HG03095 (cell line): ENCODE results near the gene C5orf52.
"Not testable (repeated sequence)": the region's sequence is repeated elsewhere in the genome, so short reads cannot be mapped to it uniquely, and the experiment has no call there.

Experiments used
- ATAC-seq: cut with Tn5 transposase; IDR thresholded peaks from one replicate; pipeline ENCODE4 v1.9.1; 2021; ENCODE audit warnings: moderate library complexity; ENCODE audit not compliant: unreplicated experiment

Gene C5orf52

DNA sequence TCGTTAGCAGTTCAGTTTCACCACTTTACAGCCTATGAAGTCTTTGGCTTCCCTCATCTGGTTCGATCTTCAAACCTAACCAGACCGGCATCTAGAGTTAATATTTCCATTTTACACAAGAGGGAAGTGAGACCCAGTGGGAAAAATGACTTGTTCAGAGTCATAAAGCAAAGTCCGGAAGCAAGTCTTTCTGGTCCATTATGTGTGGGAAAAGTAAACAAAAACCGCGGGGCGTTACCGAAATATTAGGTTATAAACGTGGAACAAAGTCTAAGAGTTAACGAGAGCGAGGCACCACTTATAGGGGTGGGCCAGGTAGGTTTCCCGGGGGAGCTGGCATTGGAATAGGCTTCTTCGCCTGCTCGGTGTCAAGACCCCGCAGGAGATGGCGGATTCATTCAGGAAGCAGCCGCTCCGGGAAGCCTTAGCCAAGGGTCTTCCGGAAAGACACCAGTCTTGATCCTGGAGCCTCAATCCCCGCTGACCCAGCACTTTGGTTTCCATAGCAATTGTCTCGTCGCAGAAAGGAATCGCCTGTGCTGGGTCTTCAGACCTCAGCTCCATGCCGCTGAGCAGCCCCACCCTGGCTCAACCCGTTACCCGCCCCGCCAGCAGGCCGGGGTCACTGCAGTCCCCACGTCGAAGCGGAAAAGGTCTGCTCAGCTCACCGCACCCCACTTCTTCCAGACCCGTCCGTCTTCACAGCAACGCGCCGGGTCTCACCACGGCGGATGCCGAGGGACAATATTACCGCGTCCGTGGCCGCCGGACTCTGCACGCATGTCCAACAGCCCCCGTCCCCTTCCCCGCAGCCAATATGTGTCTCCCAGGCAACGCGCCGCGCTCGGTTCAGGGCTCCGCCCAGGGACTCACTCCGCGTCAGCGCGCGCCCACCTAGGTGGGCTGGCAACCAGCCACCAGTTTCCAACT lies at the start of gene C5orf52:
C5orf52 (plus strand) TSS at position 872 of the 930 bp plus-strand sequence. CDS start 82 bp downstream, outside the sequence.
- no peak for ATAC-seq

DNA sequence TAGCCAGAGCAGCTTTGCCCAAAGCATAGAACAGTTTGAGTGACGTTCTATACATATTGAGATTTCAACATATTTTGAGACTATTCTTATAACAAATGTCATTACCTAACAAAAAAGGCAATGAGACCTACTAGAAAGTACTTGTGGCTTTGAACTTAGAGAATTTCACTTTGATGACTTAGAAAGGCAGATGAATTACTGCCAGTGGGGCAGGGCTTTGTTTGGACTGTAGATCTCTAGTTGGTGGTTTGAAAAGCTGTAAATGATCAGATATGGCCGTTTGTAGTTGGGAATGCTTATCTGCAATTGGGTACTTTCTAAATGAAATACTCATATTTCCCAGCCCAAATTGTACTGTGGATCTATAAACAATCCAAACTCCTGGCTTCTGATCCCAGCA lies 47.2 kb upstream of the C5orf52 start:
- no peak for ATAC-seq

DNA sequence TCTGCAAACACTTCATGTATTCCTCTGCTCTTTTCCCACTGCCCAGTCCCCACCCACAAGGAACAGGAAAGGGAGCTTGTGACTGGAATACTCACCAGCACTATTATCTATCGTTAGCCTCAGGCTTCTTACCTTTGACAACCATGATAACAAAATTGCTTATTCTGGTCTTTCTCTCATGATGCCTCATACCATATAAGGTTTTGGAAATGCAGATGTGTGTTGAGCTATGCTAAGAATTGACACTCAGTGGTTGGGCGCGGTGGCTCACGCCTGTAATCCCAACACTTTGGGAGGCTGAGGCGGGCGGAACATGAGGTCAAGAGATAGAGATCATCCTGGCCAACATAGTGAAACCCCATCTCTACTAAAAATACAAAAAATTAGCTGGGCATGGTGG lies 44.5 kb upstream of the C5orf52 start:
- no peak for ATAC-seq

DNA sequence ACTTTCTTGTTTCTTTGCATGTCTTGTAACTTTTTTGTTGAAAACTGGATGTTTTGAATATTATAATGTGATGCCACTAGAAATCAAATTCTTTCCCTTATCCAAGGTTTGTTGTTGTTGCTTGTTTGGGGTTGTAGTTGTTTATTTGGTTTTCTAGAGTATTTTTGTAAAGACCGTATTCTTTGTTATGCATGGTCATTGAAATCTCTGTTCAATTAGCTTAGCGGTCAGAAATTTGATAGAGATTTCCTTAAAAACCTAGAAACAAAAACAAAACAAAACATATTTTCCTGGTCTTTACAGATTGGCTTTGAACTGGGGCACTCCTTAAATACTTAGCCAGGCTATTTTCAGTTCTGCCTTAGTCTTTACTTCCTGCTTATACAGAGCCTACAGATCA lies 41.0 kb upstream of the C5orf52 start:
- ATAC-seq, result no peak

DNA sequence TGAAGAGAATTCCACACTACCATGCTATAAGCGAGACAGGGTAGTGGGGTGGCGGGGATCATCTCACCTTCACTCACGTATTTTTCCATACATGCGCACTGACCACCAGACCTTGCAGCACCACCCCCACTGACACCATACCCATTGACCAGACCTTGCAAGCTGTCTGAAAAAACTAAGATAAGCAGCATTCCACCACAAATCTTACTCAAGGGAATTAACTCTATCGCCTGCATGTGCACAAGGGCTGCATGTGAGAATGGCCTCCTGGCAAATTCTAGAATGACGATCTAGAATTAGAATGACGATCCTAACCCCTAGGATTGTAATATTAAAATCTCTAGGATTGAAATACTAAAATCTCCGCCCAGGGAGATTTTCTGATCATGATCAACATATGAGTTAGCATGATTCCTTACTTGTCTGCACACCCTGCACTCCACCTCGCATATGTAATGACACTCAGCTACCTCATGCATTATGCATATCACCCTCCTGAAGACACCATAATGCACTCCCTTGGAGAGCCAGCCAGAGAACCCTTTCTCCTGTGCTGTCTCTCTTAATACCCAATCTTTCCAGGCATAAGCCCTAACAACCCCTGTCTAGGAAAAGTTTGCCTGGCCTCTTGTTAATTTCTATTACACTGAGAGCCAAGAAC lies 30.8 kb upstream of the C5orf52 start:
- ATAC-seq, result no peak

DNA sequence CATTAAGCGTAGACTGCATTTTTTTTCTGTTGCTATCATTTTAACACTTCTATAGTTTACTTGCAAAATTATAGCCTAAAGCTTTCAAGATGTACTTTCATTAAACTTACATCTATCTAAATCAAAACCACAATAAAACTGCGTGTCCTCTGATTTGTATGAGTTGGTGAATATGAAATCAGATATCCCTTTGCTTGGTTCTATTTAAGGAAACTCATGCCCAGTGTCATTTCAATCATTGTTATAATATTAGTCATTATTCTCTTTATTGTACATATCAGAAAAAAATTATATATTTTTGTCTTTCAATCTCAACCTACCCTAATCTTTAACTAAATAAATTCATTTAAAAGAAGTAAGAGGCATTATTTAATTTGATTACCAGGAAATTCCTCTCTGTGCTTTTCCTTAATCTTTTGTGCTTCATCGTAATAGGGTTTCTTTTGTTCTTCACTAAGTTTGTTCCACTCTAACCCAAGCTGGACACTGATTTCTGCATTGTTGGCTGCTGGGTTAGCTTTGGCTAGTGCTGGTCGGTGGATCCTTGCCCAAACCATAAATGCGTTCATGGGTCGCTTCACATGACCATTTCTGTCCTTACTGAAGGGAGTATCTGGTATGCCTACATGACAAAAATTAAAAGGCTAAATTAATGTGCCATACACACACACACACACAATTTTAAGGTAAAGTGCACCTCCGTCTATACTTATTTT lies 22.9 kb upstream of the C5orf52 start:
- ATAC-seq, result no peak

DNA sequence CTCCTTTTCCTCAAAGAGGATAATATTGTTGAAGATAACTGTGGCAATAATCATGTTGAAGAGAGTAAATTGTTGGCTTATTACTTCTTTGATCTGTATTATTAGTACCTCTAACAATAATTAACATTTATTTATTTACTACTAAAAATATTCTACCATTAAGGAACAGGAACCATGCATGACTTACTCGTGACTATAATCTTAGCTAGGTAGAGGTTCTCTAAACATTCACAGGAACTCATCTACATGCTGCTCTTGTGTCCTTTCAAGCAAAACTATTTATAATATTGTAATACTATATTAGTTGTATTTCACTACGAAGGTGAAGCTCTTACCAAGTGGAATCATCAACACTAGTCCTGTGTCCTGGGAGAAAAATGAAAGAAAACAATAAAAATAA lies 22.2 kb upstream of the C5orf52 start:
- ATAC-seq, result no peak

DNA sequence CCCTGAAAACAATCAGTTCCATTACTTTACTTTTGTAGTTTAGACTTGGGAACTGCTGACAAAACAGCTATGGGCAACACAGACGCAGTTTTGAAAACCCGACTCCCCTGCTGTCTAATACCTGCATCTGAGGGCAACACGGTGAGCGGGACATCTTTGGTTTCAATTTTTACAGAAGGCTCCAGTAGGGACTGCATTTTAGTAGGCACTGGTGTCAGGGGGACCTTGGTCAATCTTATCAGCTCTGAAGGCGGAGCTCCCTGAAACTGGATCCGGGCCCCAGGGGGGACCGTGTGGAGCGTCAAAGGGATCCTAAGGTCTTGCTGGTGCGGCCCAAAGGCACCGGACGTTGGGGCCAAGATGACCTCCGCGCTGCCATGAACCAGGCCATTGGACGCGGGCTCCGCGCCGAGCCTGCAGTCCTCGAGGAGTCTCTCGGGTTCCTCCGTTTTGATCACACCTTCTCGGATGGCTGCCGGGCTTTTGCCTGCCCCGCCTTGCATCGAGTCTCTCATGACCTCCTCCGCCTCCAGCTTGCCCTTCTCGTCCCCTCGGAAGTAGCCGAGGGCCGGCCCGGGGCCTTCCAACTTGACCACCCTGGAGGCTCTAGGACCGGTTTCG lies 20.2 kb upstream of the C5orf52 start:
- no peak for ATAC-seq

DNA sequence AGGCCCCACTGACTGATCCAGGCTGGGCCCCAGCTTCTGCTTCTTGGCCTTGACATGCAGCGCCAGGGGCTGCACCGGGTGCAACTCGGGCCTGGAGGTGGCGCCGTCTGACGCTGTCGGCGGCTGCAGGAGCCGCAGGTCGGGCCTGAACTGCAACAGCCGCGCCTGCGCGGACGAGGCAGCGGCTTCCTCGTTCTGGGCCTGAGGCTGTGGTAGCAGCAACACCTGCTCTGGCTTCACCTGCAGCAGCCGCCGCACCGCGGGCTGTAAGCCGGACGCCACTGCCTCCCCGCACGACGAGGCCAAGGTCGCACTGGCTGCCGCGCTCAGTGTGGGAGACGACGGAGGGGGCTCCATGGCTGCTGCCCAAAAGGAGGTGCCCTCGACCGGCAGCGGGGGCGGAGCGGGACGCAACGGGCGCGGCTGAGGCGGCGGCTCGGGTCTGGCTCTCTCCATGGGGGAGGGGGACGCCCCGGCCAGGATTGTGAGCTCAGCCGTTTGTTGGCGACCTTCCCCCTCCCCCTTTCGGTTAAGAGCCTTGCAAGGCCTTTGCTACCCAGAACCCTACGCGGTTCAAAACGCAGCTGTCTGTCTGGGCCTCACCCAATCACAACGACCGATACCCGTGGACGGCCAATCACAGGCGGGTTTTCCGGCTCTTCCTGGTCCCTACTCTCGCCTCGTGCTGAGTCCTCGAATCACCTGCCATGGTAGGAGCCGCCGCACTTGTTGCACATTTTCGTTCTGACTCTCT lies 19.5 kb upstream of the C5orf52 start:
- peak; percentile 94 for ATAC-seq

DNA sequence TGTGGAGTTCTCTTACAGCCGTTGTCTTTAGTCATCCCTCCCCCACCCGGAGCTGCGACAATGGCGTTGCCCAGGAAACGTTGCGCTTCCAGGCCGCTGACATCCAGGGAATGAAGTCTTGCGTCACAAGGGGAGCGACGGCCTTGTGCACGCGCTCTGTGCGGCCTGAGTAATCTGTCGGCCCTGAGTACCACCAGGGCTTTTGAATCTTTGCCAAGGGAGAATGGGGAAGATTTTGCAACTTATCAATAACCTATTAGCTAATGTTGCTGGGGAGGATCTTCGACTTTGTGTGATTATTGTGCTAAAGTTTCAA lies 19.0 kb upstream of the C5orf52 start, which contains the start of gene SOX30:
SOX30 (minus strand) TSS at position 62 of the 316 bp plus-strand sequence. CDS start 360 bp downstream, outside the sequence.
- no peak for ATAC-seq

DNA sequence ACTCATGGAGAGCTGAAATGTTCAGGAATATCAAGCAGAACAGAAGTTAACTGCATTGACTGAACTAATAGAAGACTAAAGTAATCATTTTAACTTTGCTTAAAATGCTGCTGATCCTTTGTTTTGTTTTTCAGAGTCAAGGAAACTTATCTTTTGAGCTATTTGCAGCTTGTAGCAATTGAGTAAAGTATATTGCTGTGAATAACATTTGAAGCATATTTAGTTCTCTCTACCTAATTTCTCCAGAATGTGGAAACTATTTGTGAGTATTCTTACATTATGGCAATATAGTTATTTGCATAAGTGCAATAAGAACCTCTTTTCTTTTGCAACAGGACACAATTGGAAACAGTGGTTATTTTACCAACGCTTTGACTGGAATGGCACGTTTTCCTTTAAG lies 13.8 kb upstream of the C5orf52 start:
- ATAC-seq, result no peak

DNA sequence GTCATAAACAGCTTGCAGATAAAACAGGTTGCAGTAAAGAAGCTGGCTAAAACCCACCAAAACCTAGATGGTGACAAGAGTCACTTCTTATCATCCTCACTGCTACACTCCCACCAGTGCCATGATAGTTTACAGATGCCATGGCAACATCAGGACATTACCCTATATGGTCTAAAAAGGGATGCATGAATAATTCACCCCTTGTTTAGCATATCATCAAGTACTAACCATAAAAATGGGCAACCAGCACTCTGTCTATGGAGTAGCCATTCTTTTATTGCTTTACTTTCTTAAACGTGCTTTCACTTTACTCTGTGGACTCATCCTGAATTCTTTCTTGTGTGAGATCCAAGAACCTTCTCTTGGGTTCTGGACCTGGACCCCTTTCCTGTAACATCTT lies 12.4 kb upstream of the C5orf52 start:
- no peak for ATAC-seq

DNA sequence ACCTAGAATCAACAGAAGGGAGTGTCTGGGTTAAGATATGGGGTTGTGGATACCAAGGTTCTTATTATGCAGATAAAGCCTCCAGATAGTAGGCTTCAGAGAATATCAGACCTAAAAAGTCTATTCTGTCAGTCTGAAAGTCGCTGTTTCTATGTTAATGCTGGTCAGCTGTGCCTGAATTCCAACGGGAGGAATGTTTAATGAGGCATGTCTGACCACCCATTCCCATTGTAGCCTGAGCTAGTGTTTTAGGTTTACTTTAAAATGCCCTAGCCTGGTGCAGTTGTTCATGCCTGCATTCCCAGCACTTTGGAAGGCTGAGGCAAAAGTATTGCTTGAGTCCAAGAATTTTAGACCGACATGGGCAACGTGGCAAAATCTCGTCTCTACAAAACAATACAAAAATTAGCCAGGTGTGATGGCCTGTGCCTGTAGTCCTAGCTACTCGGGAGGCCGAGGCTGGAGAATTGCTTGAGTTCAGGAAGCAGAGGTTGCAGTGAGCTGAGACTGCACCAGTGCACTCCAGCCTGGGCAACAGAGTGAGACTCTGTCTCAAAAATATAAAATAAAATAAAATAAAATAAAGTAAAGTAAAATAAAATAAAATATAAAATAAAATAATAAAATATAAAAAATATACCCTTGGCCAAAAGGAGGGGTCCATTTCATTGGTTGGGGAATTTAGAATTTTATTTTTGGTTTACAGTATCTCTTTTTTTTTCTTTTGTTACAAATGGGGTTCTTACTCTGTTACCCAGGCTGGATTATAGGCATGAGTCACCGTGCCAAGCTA lies 11.3 kb upstream of the C5orf52 start:
- no peak for ATAC-seq

DNA sequence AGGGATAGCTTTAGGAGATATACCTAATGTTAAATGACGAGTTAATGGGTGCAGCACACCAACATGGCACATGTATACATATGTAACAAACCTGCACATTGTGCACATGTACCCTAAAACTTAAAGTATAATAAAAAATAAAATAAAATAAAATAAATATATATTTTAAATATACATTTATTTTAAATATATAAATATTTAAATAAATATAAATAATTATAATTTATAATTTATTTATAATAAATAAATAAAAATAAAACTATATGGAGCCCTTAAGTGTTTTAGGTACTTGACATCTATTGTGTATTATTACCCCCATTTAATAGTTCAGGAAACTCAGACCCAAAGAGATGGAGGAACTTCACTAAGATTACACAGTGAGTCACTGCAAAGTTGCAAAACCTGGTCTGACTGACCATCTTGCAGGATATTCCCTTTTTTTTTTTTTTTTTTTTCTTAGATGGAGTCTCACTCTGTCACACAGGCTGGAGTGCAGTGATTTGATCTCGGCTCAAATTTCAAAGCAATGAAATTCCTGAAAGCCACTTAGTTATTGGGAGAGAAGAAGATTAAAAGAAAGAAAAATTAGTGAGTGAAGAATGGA lies 5.8 kb upstream of the C5orf52 start:
- ATAC-seq, result no peak

DNA sequence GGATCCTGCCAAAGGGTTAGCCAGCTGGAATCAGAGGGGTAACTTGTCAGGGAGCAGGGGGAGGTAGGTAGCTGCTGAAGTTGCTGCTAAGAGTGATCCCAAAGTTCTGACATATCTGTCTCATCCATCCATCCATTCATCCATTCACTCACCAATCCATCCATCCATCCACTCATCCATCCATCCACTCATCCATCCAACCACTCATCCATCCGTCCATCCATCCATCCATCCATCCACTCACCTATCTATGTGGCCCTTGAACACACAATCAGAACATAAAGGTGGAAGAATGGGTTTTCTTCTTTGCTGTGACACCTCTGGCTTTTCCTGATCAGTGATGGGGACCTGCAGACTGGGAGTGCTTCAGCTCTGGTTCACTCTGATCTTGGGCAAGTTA lies 3.0 kb upstream of the C5orf52 start:
- no peak for ATAC-seq

DNA sequence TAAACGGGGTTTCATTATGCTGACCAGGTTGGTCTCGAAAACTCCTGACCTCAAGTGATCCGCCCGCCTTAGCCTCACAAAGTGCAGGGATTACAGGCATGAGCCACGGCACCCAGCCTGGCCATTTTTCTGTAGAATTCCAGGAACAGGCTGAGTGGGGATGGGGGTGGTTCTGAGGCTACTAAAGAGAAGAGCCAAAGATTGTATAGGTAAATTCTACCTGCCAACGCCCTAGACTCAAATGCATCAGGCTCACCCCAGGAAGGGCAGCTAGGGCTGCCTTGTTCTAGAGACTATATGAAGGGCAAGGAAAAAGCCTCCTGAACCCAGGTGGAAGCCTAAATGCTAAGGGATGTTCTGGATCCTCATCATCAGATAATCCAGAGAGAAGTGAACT lies 1.6 kb upstream of the C5orf52 start:
- no peak for ATAC-seq

DNA sequence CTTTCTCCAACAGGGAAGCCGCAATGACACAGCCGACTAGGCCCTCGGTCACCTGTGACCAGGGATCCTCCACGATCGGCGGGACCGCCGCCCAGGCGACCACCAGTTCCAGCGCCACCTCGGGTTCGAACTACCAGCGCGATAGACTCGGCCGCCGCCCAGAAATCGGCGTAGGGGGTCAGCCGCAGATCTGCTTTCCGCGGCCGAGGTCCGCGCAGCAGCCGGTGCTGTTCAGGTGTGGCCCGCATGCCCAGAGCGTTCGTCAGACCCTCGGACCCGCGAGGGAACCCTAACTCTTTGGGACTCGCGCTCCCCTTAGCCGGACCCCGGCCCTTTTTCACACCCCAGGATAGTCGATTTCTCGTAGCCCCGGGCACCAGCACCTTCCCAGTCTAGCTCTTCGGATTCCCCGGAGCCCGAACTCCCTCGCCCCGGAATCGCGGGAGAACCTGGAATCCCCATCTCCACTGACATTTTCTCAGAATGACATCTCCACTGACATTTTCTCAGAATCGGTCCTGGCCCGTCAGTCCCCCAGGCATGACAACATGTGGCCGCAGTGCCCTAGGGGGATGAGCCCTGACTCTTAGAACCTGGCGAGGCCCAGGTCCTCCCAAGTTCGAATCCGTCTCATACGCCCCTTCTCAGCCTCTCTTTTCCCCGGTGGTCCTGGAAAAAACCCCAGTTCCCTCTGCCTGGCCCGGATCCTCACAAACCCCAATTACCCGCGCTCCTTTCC lies 428 bp downstream of the C5orf52 start:
- ATAC-seq, result no peak

DNA sequence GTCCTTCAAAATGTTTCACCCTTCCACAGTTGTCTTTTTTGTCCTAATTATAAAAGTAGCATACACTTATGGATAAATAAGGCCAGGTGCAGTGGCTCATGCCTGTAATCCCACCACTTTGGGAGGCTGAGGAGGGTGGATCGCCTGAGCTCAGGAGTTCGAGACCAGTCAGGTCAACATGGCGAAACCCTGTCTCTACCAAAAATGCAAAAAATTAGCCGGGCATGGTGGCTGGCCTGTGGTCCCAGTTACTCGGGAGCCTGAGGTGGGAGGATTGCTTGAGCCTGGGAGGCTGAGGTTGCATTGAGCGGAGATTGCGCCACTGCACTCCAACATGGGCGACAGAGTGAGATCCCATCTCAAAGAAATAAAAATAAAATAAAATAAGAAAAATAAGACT lies 1.6 kb downstream of the C5orf52 start:
- ATAC-seq, result no peak

DNA sequence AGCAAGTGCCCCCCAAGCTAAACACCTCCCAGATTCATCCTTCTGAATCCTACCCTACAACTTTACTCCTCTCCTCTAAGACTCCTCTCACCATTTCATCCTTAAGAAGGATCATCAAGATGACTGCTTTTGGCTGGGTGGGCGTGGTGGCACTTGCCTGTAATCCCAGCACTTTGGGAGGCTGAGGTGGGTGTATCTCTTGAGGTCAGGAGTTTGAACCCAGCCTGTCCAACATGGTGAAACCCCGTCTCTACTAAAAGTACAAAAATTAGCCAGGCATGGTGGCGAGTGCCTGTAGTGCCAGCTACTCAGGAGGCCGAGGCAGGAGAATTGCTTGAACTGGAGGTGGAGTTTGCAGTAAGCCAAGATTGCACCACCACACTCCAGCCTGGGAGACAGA lies 3.0 kb downstream of the C5orf52 start:
- ATAC-seq, result not testable (repeated sequence)
